NK-92 treated with Interleukin-12 subunit alpha and Interleukin-12 subunit beta, amount 100 ng/mL, for 24 hours (cell line): ENCODE results near the gene RGS10.
"Not testable (repeated sequence)": the region's sequence is repeated elsewhere in the genome, so short reads cannot be mapped to it uniquely, and the experiment has no call there.

Source experiments
- DNase-seq: peaks from one replicate; lab custom pipeline; 2025; lab: John Stamatoyannopoulos, UW

The RGS10 gene

DNA sequence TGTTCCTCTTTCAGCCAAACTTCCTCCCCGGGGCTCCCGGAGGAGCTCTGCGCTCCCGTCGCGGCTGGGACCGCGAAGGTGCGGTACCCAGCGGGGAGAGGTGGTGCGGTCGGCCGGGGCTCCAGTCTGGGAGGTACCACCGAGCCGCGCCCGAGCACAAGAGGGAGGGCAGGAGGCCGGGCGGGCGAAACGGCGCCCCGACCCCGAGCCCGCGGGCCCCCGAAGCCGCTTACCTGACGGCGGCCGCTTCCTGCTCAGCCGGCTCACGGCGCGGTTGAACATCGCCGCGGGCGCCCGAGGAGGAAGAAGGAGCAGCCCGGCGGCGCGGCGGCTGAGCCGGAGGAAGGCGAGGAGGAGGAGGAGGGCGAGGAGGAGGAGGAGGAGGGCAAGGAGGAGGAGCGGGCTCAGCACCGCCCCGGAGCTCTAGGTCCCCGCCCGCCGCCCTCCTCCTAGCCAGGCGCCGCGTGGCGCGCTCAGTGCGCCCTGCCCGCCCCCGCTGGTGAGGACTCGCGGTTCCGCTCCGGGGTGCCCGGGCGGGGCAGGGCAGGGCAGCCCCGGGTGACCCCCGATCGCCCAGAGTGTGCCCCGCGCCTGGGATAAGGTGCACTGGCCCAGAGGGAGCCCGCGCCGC lies at the start of gene RGS10:
Gene RGS10, minus strand, starts transcription at position 363 of the 631 bp plus-strand sequence. Its CDS starts 81 bp downstream, at position 282.
- no peak for DNase-seq

DNA sequence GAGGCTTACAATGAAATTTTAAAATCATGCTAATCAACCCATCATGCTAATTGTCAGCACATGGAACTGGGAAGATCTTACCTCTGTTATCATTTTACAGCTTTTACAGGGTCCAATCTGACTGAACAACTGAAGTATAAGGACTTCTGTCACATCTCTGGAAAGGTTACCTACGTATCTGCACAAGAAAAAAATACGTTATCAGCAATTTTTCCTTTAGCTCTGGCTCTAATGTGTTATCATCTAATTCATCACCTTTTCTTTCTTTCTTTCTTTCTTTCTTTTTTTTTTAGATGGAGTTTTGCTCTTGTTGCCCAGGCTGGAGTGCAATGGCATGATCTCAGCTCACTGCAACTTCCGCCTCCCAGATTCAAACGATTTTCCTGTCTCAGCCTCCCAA lies 45.6 kb upstream of the RGS10 start:
- no peak for DNase-seq

GRCh38 chr10:119578355-119578754 lies 35.8 kb upstream of the RGS10 start:
- DNase-seq, result no peak

GRCh38 chr10:119575991-119576390 lies 33.5 kb upstream of the RGS10 start:
- no peak for DNase-seq

- DNase-seq, result no peak
Observed at GRCh38 chr10:119575506-119575905, 33.0 kb upstream of the RGS10 start.

DNA sequence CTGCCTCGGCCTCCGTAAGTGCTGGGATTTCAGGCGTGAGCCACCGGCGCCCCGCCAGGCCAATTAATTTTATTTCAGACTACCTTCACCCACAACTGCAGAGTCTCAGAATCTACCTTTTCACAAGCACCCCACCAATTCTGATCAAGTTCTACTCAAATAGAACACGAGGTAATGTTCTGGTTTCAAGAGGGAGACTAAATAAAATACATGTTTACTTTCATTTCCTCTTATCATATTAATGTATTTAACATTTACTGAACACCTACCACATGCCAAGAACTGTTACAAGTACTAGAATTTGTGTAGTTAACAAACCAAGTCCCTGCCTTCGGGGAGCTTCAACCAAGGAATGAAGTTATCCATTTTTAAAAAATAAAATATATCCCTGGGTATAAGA lies 25.5 kb upstream of the RGS10 start:
- no peak for DNase-seq

GRCh38 chr10:119562097-119562496 lies 19.6 kb upstream of the RGS10 start:
- no peak for DNase-seq

DNA sequence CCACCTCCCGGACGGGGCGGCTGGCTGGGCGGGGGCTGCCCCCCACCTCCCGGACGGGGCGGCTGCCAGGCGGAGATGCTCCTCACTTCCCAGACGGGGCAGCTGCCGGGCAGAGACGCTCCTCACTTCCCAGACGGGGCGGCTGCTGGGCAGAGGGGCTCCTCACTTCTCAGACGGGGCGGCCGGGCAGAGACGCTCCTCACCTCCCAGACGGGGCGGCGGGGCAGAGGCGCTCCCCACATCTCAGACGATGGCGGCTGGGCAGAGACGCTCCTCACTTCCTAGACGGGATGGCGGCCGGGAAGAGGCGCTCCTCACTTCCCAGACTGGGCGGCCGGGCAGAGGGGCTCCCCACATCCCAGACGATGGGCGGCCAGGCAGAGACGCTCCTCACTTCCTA lies 17.0 kb upstream of the RGS10 start:
- not testable (repeated sequence) for DNase-seq

- not testable (repeated sequence) for DNase-seq
Observed at GRCh38 chr10:119556081-119556480, 13.6 kb upstream of the RGS10 start.

DNA sequence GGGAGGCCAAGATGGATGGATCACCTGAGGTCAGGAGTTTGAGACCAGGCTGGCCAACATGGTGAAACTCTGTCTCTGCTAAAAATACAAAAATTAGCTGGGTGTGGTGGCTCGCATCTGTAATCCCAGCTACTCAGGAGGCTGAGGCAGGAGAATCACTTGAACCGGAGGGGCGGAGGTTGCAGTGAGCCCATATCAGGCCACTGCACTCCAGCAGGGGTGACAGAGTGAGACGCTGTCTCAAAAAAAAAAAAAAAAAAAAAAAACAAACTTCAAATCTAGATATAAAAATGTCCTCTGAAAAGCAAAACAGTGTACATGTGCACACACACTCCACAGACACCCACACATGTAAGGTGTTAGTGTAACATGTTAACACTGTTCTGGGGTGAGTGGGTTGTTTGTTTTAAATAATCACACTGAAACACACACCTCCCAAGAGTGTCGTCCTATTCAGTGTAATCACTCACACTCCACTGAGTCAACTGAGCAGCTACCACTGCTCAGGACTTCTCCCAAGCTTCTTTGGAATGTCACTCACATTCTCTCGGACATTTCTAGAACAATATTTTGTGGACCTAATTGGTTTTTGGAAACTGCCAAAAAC lies 12.8 kb upstream of the RGS10 start:
- no peak for DNase-seq

- DNase-seq, result no peak
Observed at GRCh38 chr10:119550827-119551226, 8.3 kb upstream of the RGS10 start.

GRCh38 chr10:119549247-119549999 lies 6.9 kb upstream of the RGS10 start:
- DNase-seq, result no peak

GRCh38 chr10:119546009-119546408 lies 3.5 kb upstream of the RGS10 start:
- no peak for DNase-seq

GRCh38 chr10:119545310-119545709 lies 2.8 kb upstream of the RGS10 start:
- DNase-seq, result no peak

DNA sequence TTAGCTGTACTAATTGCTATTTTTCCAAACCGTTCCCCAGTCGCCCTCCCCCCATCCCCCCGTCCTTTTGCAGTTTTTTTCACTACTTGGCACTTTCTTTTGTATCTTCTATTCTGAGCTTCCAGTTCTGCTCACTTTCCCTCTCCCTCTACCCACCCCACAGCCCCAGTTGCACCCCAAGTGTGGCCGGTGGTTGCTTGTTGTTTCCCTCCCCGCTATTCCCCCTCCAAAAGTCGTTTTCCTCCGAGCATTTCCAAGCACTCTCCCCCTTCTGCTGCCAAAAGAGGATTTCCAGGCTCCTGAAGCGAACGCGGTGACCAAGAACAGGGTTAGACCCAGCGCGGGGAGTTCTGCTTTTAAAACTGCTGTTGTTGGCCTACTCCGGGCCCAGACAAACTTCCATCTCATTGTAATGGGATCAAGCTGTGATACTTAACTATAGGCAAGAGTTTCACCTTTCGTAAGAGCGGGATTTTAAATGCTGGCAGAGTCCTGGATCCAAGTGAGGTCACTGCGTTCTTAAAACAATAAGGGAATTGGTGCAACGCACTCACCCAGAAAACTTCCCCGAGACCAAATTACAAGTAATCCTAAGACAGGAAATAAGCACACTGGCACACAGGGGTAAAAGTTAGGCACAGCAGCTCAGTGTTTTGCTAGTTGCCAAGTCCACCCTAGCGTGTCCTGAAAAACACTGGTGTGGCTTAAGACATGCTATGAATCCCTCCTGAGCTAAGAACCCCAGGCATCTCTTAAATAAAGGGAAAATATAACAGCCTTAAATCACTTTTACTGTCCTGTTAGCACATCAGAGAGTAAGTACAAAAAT lies 1.5 kb upstream of the RGS10 start:
- DNase-seq, result no peak

- DNase-seq, result no peak
Observed at GRCh38 chr10:119542988-119543813, 682 bp upstream of the RGS10 start.

GRCh38 chr10:119541459-119542356 lies 811 bp downstream of the RGS10 start:
- no peak for DNase-seq

DNA sequence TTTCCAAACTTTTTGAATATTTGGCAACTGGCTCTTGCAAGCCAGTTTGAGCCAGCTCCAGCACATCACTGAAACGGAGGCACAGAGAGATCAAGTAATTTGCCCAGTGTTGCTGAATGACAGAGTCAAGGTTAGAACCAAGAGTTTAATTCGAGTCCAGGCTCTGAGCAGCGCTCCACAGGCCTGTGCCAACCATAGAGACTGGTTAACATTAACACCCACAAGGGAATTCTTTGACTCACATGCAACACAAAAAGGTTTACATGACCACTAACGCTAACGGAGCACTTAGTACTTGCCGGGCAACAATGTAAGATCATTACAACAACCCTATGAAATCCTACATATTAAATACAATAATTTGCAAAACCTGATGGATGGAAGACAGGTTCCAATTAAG lies 1.5 kb downstream of the RGS10 start:
- DNase-seq, result no peak

DNA sequence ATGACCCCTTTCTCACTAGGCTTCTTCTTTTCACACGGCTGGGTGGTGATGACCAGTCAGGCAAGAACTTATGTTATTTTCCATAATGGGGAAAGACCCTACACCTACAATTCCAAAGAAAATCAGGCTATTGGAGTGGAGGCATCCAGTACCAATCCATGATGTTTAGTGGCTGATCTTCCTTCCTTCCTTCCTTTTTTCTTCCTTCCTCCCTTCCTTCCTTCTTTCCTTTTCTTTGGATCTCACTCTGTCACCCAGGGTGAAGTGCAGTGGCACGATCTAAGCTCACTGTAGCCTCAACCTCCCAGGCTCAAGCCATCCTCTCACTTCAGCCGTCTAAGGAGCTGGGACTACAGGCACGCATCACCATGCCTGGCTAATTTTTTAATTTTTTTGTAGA lies 2.5 kb downstream of the RGS10 start:
- DNase-seq, result no peak

GRCh38 chr10:119539359-119539825 lies 3.1 kb downstream of the RGS10 start:
- DNase-seq, result no peak
